Gastroesophageal sphincter (tissue), 4 donors: ENCODE data around the gene PALM3. TPM values are rescaled to one million over a fixed set of nuclear protein-coding genes. Genes with fewer than 3 reads are reported as not detected.
A peak's percentile ranks its signal among the peaks of the same experiment; 100 is the strongest.
"Not testable (repeated sequence)": the region's sequence is repeated elsewhere in the genome, so short reads cannot be mapped to it uniquely, and the experiment has no call there.

Source experiments
- ATAC-seq: fragments of 150-250 bp; one replicate; pipeline ENCODE4 v1.9.1; 2016; ENCODE audit warnings: mild to moderate bottlenecking, moderate library complexity
- H3K27ac ChIP-seq, 4 donors: fragments of 200-600 bp; sonication (generic) in 3 of 4; 1 replicate in 3 of 4; 2 replicates in 1 of 4; pipeline ENCODE4 v1.5.1; 2016 to 2019
- H3K27me3 ChIP-seq: fragments of 200-600 bp; sonication (generic); one replicate; pipeline ENCODE4 v1.5.1; 2019
- H3K36me3 ChIP-seq, 2 donors: fragments of 200-600 bp; sonication (generic); one replicate each; pipeline ENCODE4 v1.5.1; 2019; ENCODE audit warnings: control low read depth in 1 of 2
- H3K4me1 ChIP-seq, 3 donors: fragments of 200-600 bp; sonication (generic); 1 replicate in 2 of 3; 2 replicates in 1 of 3; pipeline ENCODE4 v1.5.1; 2016 to 2019; ENCODE audit warnings: control low read depth in 2 of 3
- H3K4me3 ChIP-seq, 2 donors: fragments of 200-600 bp; sonication (generic); one replicate each; pipeline ENCODE4 v1.5.1; 2019; ENCODE audit warnings: mild to moderate bottlenecking in 1 of 2, moderate library complexity in 1 of 2
- H3K9me3 ChIP-seq, 3 donors: fragments of 200-600 bp; sonication (generic); one replicate each; pipeline ENCODE4 v1.5.1; 2017 to 2019; ENCODE audit warnings: control low read depth in 2 of 3
- CTCF ChIP-seq, 4 experiments: fragments of 200-600 bp in 2 of 4; fragments of 450-650 bp in 2 of 4; sonication (generic) in 1 of 4; IDR thresholded peaks; one replicate each; pipeline ENCODE4 v1.5.1; 2017 to 2019; ENCODE audit warnings: antibody characterized with exemption in 4 of 4, mild to moderate bottlenecking in 2 of 4, moderate library complexity in 2 of 4
- EP300 ChIP-seq: sonication (generic); formaldehyde crosslinking; IDR thresholded peaks from one replicate; pipeline ENCODE4 v1.6.1; 2017; ENCODE audit warnings: antibody characterized with exemption, mild to moderate bottlenecking
- POLR2A ChIP-seq, 2 donors: fragments of 450-650 bp; IDR thresholded peaks; one replicate each; pipeline ENCODE4 v1.6.1; 2017; ENCODE audit warnings: antibody characterized with exemption in 2 of 2, mild to moderate bottlenecking in 2 of 2, moderate library complexity in 1 of 2
- POLR2AphosphoS5 ChIP-seq: sonication (generic); formaldehyde crosslinking; IDR thresholded peaks from one replicate; pipeline ENCODE4 v1.6.1; 2017; ENCODE audit warnings: antibody characterized with exemption
- WGBS, 2 donors: methylation state at CpG; one replicate each; pipeline ENCODE4 v1.1.5; 2018; ENCODE audit warnings: low coverage in 1 of 2; 5-methylcytosine and 5-hydroxymethylcytosine counted together
- total RNA-seq, 4 donors: library from RNA; depleted of rRNA; stranded (reverse); fragments of >200 nt; gene quantifications; one replicate each; pipeline ENCODE4 v1.1.0, GENCODE V29; 2016

PALM3 gene
- total RNA-seq, 4 donors from 2014 or later: not detected

GRCh38 chr19:14051980-14052379 lies 9.9 kb downstream of the PALM3 start:
- WGBS, 2 donors: no CpG with 5 or more reads among the region's 9 CpGs
- H3K9me3 ChIP-seq: peaks cover 0 to 9% (median 0%) of the 10 kb centered on the region in 3 donors
- H3K27me3 ChIP-seq: peaks cover under 1% of the 10 kb centered on the region
- no peak overlapping the region for H3K4me3 ChIP-seq
- no peak for ATAC-seq
- peaks cover 0 to 7% of the 10 kb centered on the region in 2 donors for H3K36me3 ChIP-seq
- peaks cover 0 to 2% (median 1%) of the 10 kb centered on the region in 3 donors for H3K4me1 ChIP-seq
- H3K27ac ChIP-seq: no peak overlapping the region
- TF ChIP-seq CTCF (IDR thresholded peaks at IDR 0.05) (no peak), POLR2AphosphoS5 (no peak), EP300 (no peak)

GRCh38 chr19:14050961-14051360 lies 10.9 kb downstream of the PALM3 start:
- ATAC-seq, H3K27me3 ChIP-seq, H3K4me1 ChIP-seq, H3K9me3 ChIP-seq, H3K27ac ChIP-seq, H3K4me3 ChIP-seq, H3K36me3 ChIP-seq: not testable (repeated sequence)
- 98% methylated on average over 8 of the region's 11 CpGs; no CpG with 5 or more reads in 1 of the 2 donors for WGBS, 2 donors

- 94% methylated on average over 2 of the region's 4 CpGs; no CpG with 5 or more reads in 1 of the 2 donors for WGBS, 2 donors
- Histone ChIP-seq H3K9me3 (peaks cover 0 to 9% (median 0%) of the 10 kb centered on the region in 3 donors), H3K36me3 (peaks cover 0 to 7% of the 10 kb centered on the region in 2 donors), H3K4me3 (no peak overlapping the region), H3K27me3 (no peaks in the 10 kb centered on the region), H3K4me1 (no peaks in the 10 kb centered on the region), H3K27ac (no peak overlapping the region)
- no peak for ATAC-seq
- TF ChIP-seq CTCF (IDR thresholded peaks at IDR 0.05) (no peak), EP300 (no peak), POLR2A (IDR thresholded peaks at IDR 0.05) (no peak), POLR2AphosphoS5 (no peak)
These were observed 11.4 kb downstream of the PALM3 start for GRCh38 chr19:14050512-14050911.

GRCh38 chr19:14048443-14049153 lies 13.3 kb downstream of the PALM3 start:
- Histone ChIP-seq H3K27me3 (no peaks in the 10 kb centered on the region), H3K4me3 (no peak overlapping the region), H3K27ac (no peak overlapping the region), H3K9me3 (peaks cover 0 to 9% (median 0%) of the 10 kb centered on the region in 3 donors), H3K4me1 (no peaks in the 10 kb centered on the region), H3K36me3 (peaks cover 0 to 7% of the 10 kb centered on the region in 2 donors)
- TF ChIP-seq CTCF (IDR thresholded peaks at IDR 0.05): peak in 3 of 4 experiments; percentile 28 to 74 (median 53)
- no peak for TF ChIP-seq POLR2AphosphoS5
- no peak for ATAC-seq
- WGBS, 2 donors: 68% methylated on average over 5 of the region's 8 CpGs; no CpG with 5 or more reads in 1 of the 2 donors

- ATAC-seq, H3K36me3 ChIP-seq: not testable (repeated sequence)
- 93 to 100% methylated on average over 1 to 3 of the region's 10 CpGs for WGBS, 2 donors
These were observed 14.0 kb downstream of the PALM3 start for GRCh38 chr19:14047866-14048265.

More at GRCh38 chr19:14047866-14048265, 14.0 kb downstream of the PALM3 start:
- H3K27ac ChIP-seq, H3K4me3 ChIP-seq, H3K9me3 ChIP-seq, H3K4me1 ChIP-seq, H3K27me3 ChIP-seq: not testable (repeated sequence)
